SK-N-SH (cell line): ENCODE data around the gene USP10. TPM values are rescaled to one million over a fixed set of nuclear protein-coding genes. Genes with fewer than 3 reads are reported as not detected.

ENCODE experiments used
- CTCF ChIA-PET: fragments of 300-600, 350-600 bp; formaldehyde crosslinking; extraction: SDS; loops from one replicate; lab custom pipeline; 2021; lab: Yijun Ruan, JAX
- POLR2A ChIA-PET: fragments of 350-600 bp; sonication (Branson Sonifier 250); formaldehyde crosslinking; extraction: SDS; loops from one replicate; lab custom pipeline; 2020; ENCODE audit warnings: antibody characterized with exemption, inconsistent platforms; lab: Yijun Ruan, JAX
- DNase-seq: peaks from one replicate; pipeline ENCODE4 v3.0.0; 2012
- H2AFZ ChIP-seq: fragments of 200-600 bp; sonication (generic); 2 replicates; pipeline ENCODE4 v1.8.1; 2016; ENCODE audit warnings: antibody characterized with exemption, mild to moderate bottlenecking, low read depth
- H3F3A ChIP-seq: fragments of 200-600 bp; sonication (generic); replicated peaks from 2 replicates; pipeline ENCODE3; 2016; ENCODE audit warnings: antibody characterized with exemption, mild to moderate bottlenecking; ENCODE audit not compliant: insufficient read depth
- H3K27ac ChIP-seq, 2 experiments: fragments of 200-500 bp in 1 of 2; fragments of 200-600 bp in 1 of 2; sonication (Bioruptor generic) in 1 of 2; sonication (generic), shearing (Covaris generic) in 1 of 2; 2 replicates each; pipeline versions ENCODE4 v1.5.1 to v1.6.1; 2014 to 2016; ENCODE audit warnings: low read depth in 2 of 2, inconsistent platforms in 1 of 2, low read length in 1 of 2, mild to moderate bottlenecking in 1 of 2, mixed read lengths in 1 of 2
- H3K27me3 ChIP-seq: fragments of 200-600 bp; sonication (generic), shearing (Covaris generic); 2 replicates; pipeline ENCODE4 v1.6.1; 2016; ENCODE audit warnings: mixed run types; ENCODE audit not compliant: insufficient read depth
- H3K36me3 ChIP-seq, 2 experiments: fragments of 200-500 bp in 1 of 2; fragments of 200-600 bp in 1 of 2; sonication (Bioruptor generic) in 1 of 2; sonication (generic) in 1 of 2; replicated peaks in 1 of 2; 2 replicates each; pipeline versions ENCODE3 to v1.5.1; 2014 to 2016; ENCODE audit warnings: low read length in 1 of 2, mild to moderate bottlenecking in 1 of 2; ENCODE audit not compliant: insufficient read depth in 2 of 2, control insufficient read depth in 1 of 2
- H3K4me1 ChIP-seq, 2 experiments: fragments of 200-500 bp in 1 of 2; fragments of 200-600 bp in 1 of 2; sonication (Bioruptor generic) in 1 of 2; sonication (generic), shearing (Covaris generic) in 1 of 2; 2 replicates each; pipeline versions ENCODE4 v1.5.1 to v1.6.1; 2014 to 2016; ENCODE audit warnings: low read depth in 1 of 2, low read length in 1 of 2, mixed run types in 1 of 2; ENCODE audit not compliant: insufficient read depth in 2 of 2, control insufficient read depth in 1 of 2
- H3K4me2 ChIP-seq: fragments of 200-600 bp; sonication (generic), shearing (Covaris generic); 2 replicates; pipeline ENCODE4 v1.6.1; 2017; ENCODE audit warnings: mixed run types
- H3K4me3 ChIP-seq, 2 experiments: fragments of 200-500 bp in 1 of 2; fragments of 200-600 bp in 1 of 2; sonication (Bioruptor generic) in 1 of 2; sonication (generic), shearing (Covaris generic) in 1 of 2; 2 replicates each; pipeline versions ENCODE4 v1.5.1 to v1.8.1; 2014 to 2016; ENCODE audit warnings: low read depth in 2 of 2, inconsistent platforms in 1 of 2, low read length in 1 of 2, mild to moderate bottlenecking in 1 of 2, mixed read lengths in 1 of 2, moderate library complexity in 1 of 2
- H3K79me2 ChIP-seq: fragments of 200-600 bp; sonication (generic); 2 replicates; pipeline ENCODE4 v1.8.1; 2017; ENCODE audit warnings: mild to moderate bottlenecking; ENCODE audit not compliant: insufficient read depth
- H3K9ac ChIP-seq: fragments of 200-600 bp; sonication (generic); 2 replicates; pipeline ENCODE4 v1.6.1; 2017; ENCODE audit warnings: mixed run types
- H3K9me2 ChIP-seq: fragments of 200-600 bp; sonication (generic); 2 replicates; pipeline ENCODE4 v1.6.1; 2017; ENCODE audit warnings: mixed run types
- H3K9me3 ChIP-seq: fragments of 200-600 bp; sonication (generic); 2 replicates; pipeline ENCODE4 v1.6.1; 2017; ENCODE audit warnings: mixed run types, mild to moderate bottlenecking, moderate library complexity
- H4K20me1 ChIP-seq: fragments of 200-600 bp; sonication (generic); 2 replicates; pipeline ENCODE4 v1.6.1; 2017; ENCODE audit warnings: mild to moderate bottlenecking, mixed run types; ENCODE audit not compliant: insufficient read depth
- ELF1 ChIP-seq: IDR thresholded peaks from 2 replicates; pipeline ENCODE4 v1.4.0; 2012
- EP300 ChIP-seq, 2 experiments: IDR thresholded peaks; 2 replicates each; pipeline versions ENCODE4 v1.4.0 to v1.6.1; 2012; ENCODE audit warnings: borderline replicate concordance in 1 of 2, low read depth in 1 of 2, low read length in 1 of 2
- FOSL2 ChIP-seq: IDR thresholded peaks from 2 replicates; pipeline ENCODE4 v1.4.0; 2012; ENCODE audit warnings: low read depth, mild to moderate bottlenecking, moderate library complexity, borderline replicate concordance
- GABPA ChIP-seq: IDR thresholded peaks from 2 replicates; pipeline ENCODE4 v1.4.0; 2012; ENCODE audit warnings: low read depth, mild to moderate bottlenecking
- GATA2 ChIP-seq: sonication (generic); formaldehyde crosslinking; IDR thresholded peaks from 2 replicates; pipeline ENCODE4 v1.5.0; 2020; ENCODE audit warnings: mild to moderate bottlenecking, missing genetic modification reagents
- JUND ChIP-seq: IDR thresholded peaks from 2 replicates; pipeline ENCODE4 v1.4.0; 2012
- MEF2A ChIP-seq: IDR thresholded peaks from 2 replicates; pipeline ENCODE4 v1.4.0; 2012; ENCODE audit warnings: low read depth, borderline replicate concordance
- POLR2AphosphoS5 ChIP-seq: IDR thresholded peaks from 2 replicates; pipeline ENCODE4 v1.6.1; 2012; ENCODE audit warnings: low read depth, low read length
- RAD21 ChIP-seq: IDR thresholded peaks from 2 replicates; pipeline ENCODE4 v1.6.1; 2012; ENCODE audit warnings: mild to moderate bottlenecking, low read length
- REST ChIP-seq: IDR thresholded peaks from 2 replicates; pipeline ENCODE4 v1.6.1; 2012; ENCODE audit warnings: mild to moderate bottlenecking, low read depth, low read length, moderate library complexity
- SIN3A ChIP-seq: IDR thresholded peaks from 2 replicates; pipeline ENCODE4 v1.6.1; 2012; ENCODE audit warnings: low read depth, mild to moderate bottlenecking, low read length, moderate library complexity, borderline replicate concordance
- SMC3 ChIP-seq: IDR thresholded peaks from 2 replicates; pipeline ENCODE4 v1.6.1; 2012; ENCODE audit warnings: low read depth, low read length, improper control_type of control experiment
- TAF1 ChIP-seq: IDR thresholded peaks from 2 replicates; pipeline ENCODE4 v1.6.1; 2012; ENCODE audit warnings: low read depth, mild to moderate bottlenecking, low read length, moderate library complexity, borderline replicate concordance
- TCF12 ChIP-seq: IDR thresholded peaks from 2 replicates; pipeline ENCODE4 v1.4.0; 2012
- USF1 ChIP-seq: IDR thresholded peaks from 2 replicates; pipeline ENCODE4 v1.4.0; 2012; ENCODE audit warnings: low read depth, borderline replicate concordance
- YY1 ChIP-seq: IDR thresholded peaks from 2 replicates; pipeline ENCODE4 v1.4.0; 2012; ENCODE audit warnings: low read depth, mild to moderate bottlenecking
- WGBS: methylation state at CpG from one replicate; pipeline ENCODE4 v1.1.6; 2017; ENCODE audit warnings: low lambda C conversion rate; 5-methylcytosine and 5-hydroxymethylcytosine counted together
- polyA plus RNA-seq, 3 experiments: library from polyadenylated mRNA; depleted of rRNA; stranded (reverse); fragments of >200 nt; gene quantifications; 2 replicates each; pipeline ENCODE4 v1.2.3, GENCODE V29; 2012

Gene USP10
- polyA plus RNA-seq, 1 of the 3 experiments (the other 2 are of a cell fraction), result 49.2 TPM

- Histone ChIP-seq H3K27ac (no peak overlapping the region), H3K4me1 (peaks cover 0 to 26% of the 10 kb centered on the region in 2 experiments; a peak in 1 of 4 replicates), H3K9ac (no peak overlapping the region), H4K20me1 (no peaks in the 10 kb centered on the region), H3K27me3 (no peaks in the 10 kb centered on the region), H3K36me3 (no peaks in the 10 kb centered on the region), H3K79me2 (no peaks in the 10 kb centered on the region), H3K4me2 (no peak overlapping the region), H3K9me3 (no peaks in the 10 kb centered on the region), H2AFZ (no peak overlapping the region), H3K4me3 (no peak overlapping the region), H3K9me2 (no peaks in the 10 kb centered on the region), H3F3A (no peaks in the 10 kb centered on the region)
- 88% methylated on average over 6 of the region's 6 CpGs for WGBS
- DNase-seq, result no peak
- CTCF ChIA-PET, result interaction anchor here (1.1 to 3.3 kb wide), 5 partner anchors 19 to 180 kb away, joined by 3 to 10 read pairs (median 4); no protein-coding TSS in a partner anchor
- POLR2A ChIA-PET, result no interaction called here
- no peak for TF ChIP-seq GABPA
- no peak for TF ChIP-seq USF1
- TF ChIP-seq ELF1, result no peak
- no peak for TF ChIP-seq TCF12
- TF ChIP-seq SIN3A, result no peak
- no peak for TF ChIP-seq GATA2 (CRISPR knock-in tag)
- no peak for TF ChIP-seq JUND
- no peak for TF ChIP-seq SMC3
- TF ChIP-seq FOSL2, result no peak
These were observed 91.7 kb downstream of the USP10 start for GRCh38 chr16:84791501-84791900.

- Histone ChIP-seq H2AFZ (no peak overlapping the region), H3K27me3 (no peaks in the 10 kb centered on the region), H3K27ac (no peak overlapping the region), H3K79me2 (no peaks in the 10 kb centered on the region), H3K9me2 (no peaks in the 10 kb centered on the region), H3K36me3 (no peaks in the 10 kb centered on the region), H4K20me1 (no peaks in the 10 kb centered on the region), H3K9ac (no peak overlapping the region), H3K4me1 (peaks cover 0 to 13% of the 10 kb centered on the region in 2 experiments; a peak in 1 of 4 replicates), H3F3A (no peaks in the 10 kb centered on the region), H3K9me3 (no peaks in the 10 kb centered on the region), H3K4me2 (no peak overlapping the region), H3K4me3 (no peak overlapping the region)
- DNase-seq, result no peak
- WGBS, result no CpG with 5 or more reads among the region's 6 CpGs
- TF ChIP-seq USF1 (no peak), TAF1 (no peak), YY1 (no peak), GATA2 (CRISPR knock-in tag) (no peak), MEF2A (no peak), POLR2AphosphoS5 (no peak), REST (no peak), SIN3A (no peak), RAD21 (no peak), FOSL2 (no peak), EP300 (IDR thresholded peaks at IDR 0.05; ENCODE audit: borderline replicate concordance in 1 of 2, low read depth in 1 of 2, low read length in 1 of 2) (no peak), ELF1 (no peak)
- ChIA-PET CTCF (interaction anchor here (1.0 to 2.5 kb wide), 2 partner anchors 22 to 26 kb away, joined by 3 to 6 read pairs; partner anchors contain the start of gene CRISPLD2), POLR2A (no interaction called here)
These were observed 94.4 kb downstream of the USP10 start for GRCh38 chr16:84794186-84794585.
